GM19099 (cell line): Measurements from ENCODE around the gene PACS2.

ENCODE experiments used
- POLR2A ChIP-seq: IDR thresholded peaks from 3 replicates; pipeline ENCODE4 v1.6.1; 2011; ENCODE audit warnings: low read depth; ENCODE audit not compliant: insufficient read length; ENCODE audit errors: extremely low read depth

Gene PACS2

GRCh38 chr14:105314287-105315200 lies at the start of gene PACS2:
Gene PACS2 (plus strand): TSS chr14:105314748. CDS start chr14:105314919, 171 bp downstream.
- TF ChIP-seq POLR2A, result peak; percentile 54

- no peak for TF ChIP-seq POLR2A
Observed at GRCh38 chr14:105267820-105268548, 46.6 kb upstream of the PACS2 start.

- no peak for TF ChIP-seq POLR2A
Observed at GRCh38 chr14:105268736-105269354, 45.7 kb upstream of the PACS2 start.

- no peak for TF ChIP-seq POLR2A
Observed at GRCh38 chr14:105269405-105269804, 45.1 kb upstream of the PACS2 start.

- no peak for TF ChIP-seq POLR2A
Observed at GRCh38 chr14:105271224-105271890, 43.2 kb upstream of the PACS2 start.

- no peak for TF ChIP-seq POLR2A
Observed at GRCh38 chr14:105272623-105273022, 41.9 kb upstream of the PACS2 start.

GRCh38 chr14:105273062-105273461 lies 41.5 kb upstream of the PACS2 start:
- TF ChIP-seq POLR2A, result no peak

GRCh38 chr14:105274637-105275036 lies 39.9 kb upstream of the PACS2 start:
- no peak for TF ChIP-seq POLR2A

- no peak for TF ChIP-seq POLR2A
Observed at GRCh38 chr14:105275267-105275946, 39.1 kb upstream of the PACS2 start.

GRCh38 chr14:105279642-105280361 lies 34.7 kb upstream of the PACS2 start:
- TF ChIP-seq POLR2A, result no peak

- TF ChIP-seq POLR2A, result no peak
Observed at GRCh38 chr14:105280525-105280924, 34.0 kb upstream of the PACS2 start.

- TF ChIP-seq POLR2A, result no peak
Observed at GRCh38 chr14:105281371-105282097, 33.0 kb upstream of the PACS2 start.

GRCh38 chr14:105282098-105282725 lies 32.3 kb upstream of the PACS2 start:
- no peak for TF ChIP-seq POLR2A
